Nephron progenitor cell (in vitro differentiated cells): Measurements from ENCODE around the gene PCDHGA6.
A peak's percentile ranks its signal among the peaks of the same experiment; 100 is the strongest.
"Not testable (repeated sequence)": the region's sequence is repeated elsewhere in the genome, so short reads cannot be mapped to it uniquely, and the experiment has no call there.

Source experiments
- DNase-seq: peaks from one replicate; pipeline ENCODE4 v3.0.0; 2021
- H3K27ac Mint-ChIP-seq: 2 replicates; pipeline ENCODE4 v1.8.0; 2021; ENCODE audit warnings: mild to moderate bottlenecking, moderate library complexity, mixed read lengths
- H3K27me3 Mint-ChIP-seq: 2 replicates; pipeline ENCODE4 v1.8.0; 2021; ENCODE audit warnings: mild to moderate bottlenecking, low read depth, mixed read lengths; ENCODE audit not compliant: poor library complexity
- H3K36me3 Mint-ChIP-seq: 2 replicates; pipeline ENCODE4 v1.8.0; 2021; ENCODE audit warnings: low read depth, mixed read lengths
- H3K4me1 Mint-ChIP-seq: 2 replicates; pipeline ENCODE4 v1.8.0; 2021; ENCODE audit warnings: mixed read lengths
- H3K4me3 Mint-ChIP-seq: 2 replicates; pipeline ENCODE4 v1.8.0; 2021; ENCODE audit warnings: mild to moderate bottlenecking, moderate library complexity, mixed read lengths
- H3K9me3 Mint-ChIP-seq: 2 replicates; pipeline ENCODE4 v1.8.0; 2021; ENCODE audit warnings: mild to moderate bottlenecking, moderate library complexity, mixed read lengths
- TF ChIP-seq, protein P1 (sequence below): fragments of 200-600 bp; sonication (generic); IDR thresholded peaks from 2 replicates; pipeline ENCODE4 v1.5.0; 2021; ENCODE audit warnings: antibody characterized with exemption

PCDHGA6 gene

DNA sequence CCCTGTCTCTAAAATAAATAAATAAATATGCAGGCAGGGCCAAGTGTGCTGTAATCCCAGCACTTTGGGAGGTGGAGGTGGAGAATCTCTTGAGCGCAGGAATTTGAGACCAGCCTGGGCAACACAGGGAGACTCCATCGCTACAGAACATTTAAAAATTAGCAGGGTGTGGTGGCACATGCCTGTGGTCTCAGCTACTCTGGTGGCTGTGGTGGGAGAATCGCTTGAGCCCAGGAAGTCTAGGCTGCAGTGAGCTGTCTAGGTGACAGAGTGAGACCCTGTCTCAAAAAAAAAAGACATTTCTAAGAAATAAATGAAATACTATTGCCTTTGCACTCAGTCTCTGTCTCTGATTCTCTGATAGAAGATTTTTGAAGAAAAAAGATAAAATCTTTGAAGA lies 37.9 kb downstream of the PCDHGA6 start:
- no peak overlapping the region for H3K27ac Mint-ChIP-seq
- H3K36me3 Mint-ChIP-seq = peaks cover 95% of the 10 kb centered on the region

DNA sequence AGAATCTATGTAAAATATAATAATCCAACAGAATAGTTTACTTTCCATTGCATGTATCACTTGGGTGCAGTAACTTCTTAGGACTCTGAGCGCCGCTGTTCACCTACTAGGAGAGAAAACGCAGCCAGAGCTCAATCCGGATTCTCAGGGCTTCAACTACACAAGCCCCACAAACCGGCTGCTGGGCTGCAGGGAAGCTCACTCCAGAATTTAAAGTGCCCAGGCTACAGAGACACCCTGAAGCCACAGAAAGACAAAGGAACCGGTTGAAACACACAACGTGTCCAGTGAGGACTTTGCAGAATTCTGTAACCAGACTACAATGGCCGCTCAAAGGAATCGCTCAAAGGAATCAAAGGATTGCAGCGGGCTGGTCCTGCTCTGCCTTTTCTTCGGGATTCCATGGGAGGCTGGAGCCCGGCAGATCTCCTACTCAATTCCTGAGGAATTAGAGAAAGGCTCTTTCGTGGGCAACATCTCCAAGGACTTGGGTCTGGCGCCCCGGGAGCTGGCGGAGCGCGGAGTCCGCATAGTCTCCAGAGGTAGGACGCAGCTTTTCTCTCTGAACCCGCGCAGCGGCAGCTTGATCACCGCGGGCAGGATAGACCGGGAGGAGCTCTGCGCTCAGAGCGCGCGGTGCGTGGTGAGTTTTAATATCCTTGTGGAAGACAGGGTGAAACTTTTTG lies 39.3 kb downstream of the PCDHGA6 start, which contains the start of gene PCDHGA10:
Gene PCDHGA10 (plus strand): TSS at position 134 of the 686 bp plus-strand sequence. CDS start 189 bp downstream, at position 323.
- Mint-ChIP-seq H3K36me3 (peaks cover 97% of the 10 kb centered on the region), H3K9me3 (peaks cover 99% of the 10 kb centered on the region)
- peak; percentile 45 for DNase-seq

More for the DNA sequence above, 37.9 kb downstream of the PCDHGA6 start:
- DNase-seq = no peak
- H3K4me3 Mint-ChIP-seq = peak overlapping the region; percentile 49
- peaks cover 23% of the 10 kb centered on the region for H3K27me3 Mint-ChIP-seq
- TF ChIP-seq, protein P1, sequence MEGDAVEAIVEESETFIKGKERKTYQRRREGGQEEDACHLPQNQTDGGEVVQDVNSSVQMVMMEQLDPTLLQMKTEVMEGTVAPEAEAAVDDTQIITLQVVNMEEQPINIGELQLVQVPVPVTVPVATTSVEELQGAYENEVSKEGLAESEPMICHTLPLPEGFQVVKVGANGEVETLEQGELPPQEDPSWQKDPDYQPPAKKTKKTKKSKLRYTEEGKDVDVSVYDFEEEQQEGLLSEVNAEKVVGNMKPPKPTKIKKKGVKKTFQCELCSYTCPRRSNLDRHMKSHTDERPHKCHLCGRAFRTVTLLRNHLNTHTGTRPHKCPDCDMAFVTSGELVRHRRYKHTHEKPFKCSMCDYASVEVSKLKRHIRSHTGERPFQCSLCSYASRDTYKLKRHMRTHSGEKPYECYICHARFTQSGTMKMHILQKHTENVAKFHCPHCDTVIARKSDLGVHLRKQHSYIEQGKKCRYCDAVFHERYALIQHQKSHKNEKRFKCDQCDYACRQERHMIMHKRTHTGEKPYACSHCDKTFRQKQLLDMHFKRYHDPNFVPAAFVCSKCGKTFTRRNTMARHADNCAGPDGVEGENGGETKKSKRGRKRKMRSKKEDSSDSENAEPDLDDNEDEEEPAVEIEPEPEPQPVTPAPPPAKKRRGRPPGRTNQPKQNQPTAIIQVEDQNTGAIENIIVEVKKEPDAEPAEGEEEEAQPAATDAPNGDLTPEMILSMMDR = no peak
- H3K9me3 Mint-ChIP-seq = peaks cover 100% of the 10 kb centered on the region
- peaks cover 23% of the 10 kb centered on the region for H3K4me1 Mint-ChIP-seq

DNA sequence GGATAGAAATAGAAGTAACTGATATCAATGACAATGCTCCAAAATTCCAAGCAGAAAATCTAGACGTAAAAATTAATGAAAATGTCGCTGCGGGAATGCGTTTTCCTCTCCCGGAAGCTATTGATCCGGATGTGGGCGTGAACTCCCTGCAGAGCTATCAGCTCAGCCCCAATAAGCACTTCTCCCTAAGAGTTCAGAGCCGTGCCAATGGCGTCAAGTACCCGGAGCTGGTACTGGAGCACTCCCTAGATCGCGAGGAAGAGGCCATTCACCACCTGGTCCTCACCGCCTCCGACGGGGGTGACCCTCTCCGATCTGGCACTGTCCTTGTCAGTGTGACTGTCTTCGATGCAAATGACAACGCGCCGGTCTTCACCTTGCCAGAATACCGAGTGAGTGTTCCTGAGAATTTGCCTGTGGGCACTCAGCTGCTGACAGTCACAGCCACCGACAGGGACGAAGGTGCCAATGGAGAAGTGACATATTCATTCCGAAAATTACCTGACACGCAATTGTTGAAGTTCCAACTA lies 39.9 kb downstream of the PCDHGA6 start:
- peak overlapping the region; percentile 81 for H3K27ac Mint-ChIP-seq
- H3K9me3 Mint-ChIP-seq = peaks cover 99% of the 10 kb centered on the region
- peaks cover 23% of the 10 kb centered on the region for H3K4me1 Mint-ChIP-seq
- H3K27me3 Mint-ChIP-seq = peaks cover 30% of the 10 kb centered on the region
- TF ChIP-seq, protein P1 = no peak
- DNase-seq = no peak
- H3K36me3 Mint-ChIP-seq = peaks cover 97% of the 10 kb centered on the region
- peak overlapping the region; percentile 88 for H3K4me3 Mint-ChIP-seq

More for the DNA sequence above, 39.3 kb downstream of the PCDHGA6 start, which contains the start of gene PCDHGA10:
- TF ChIP-seq, protein P1 = peak; percentile 56
- Mint-ChIP-seq H3K4me1 (peaks cover 26% of the 10 kb centered on the region), H3K4me3 (peak within 1 kb of the TSS; percentile 88), H3K27me3 (peaks cover 26% of the 10 kb centered on the region), H3K27ac (peak within 1 kb of the TSS; percentile 81)

DNA sequence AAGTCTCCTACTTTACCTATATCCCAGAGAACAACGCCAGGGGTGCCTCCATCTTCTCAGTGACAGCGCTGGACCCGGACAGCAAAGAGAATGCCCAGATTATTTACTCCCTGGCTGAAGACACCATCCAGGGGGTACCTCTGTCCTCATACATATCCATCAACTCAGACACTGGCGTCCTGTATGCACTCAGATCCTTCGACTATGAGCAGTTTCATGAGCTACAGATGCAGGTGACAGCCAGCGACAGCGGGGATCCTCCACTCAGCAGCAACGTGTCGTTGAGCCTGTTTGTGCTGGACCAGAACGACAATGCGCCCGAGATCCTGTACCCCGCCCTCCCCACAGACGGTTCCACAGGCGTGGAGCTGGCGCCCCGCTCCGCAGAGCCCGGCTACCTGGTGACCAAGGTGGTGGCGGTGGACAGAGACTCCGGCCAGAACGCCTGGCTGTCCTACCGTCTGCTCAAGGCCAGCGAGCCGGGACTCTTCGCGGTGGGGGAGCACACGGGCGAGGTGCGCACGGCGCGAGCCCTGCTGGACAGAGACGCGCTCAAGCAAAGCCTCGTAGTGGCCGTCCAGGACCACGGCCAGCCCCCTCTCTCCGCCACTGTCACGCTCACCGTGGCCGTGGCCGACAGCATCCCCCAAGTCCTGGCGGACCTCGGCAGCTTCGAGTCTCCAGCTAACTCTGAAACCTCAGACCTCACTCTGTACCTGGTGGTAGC lies 41.0 kb downstream of the PCDHGA6 start:
- peaks cover 99% of the 10 kb centered on the region for H3K9me3 Mint-ChIP-seq
- not testable (repeated sequence) for H3K27ac Mint-ChIP-seq, DNase-seq
- H3K4me1 Mint-ChIP-seq = peaks cover 17% of the 10 kb centered on the region
- peaks cover 25% of the 10 kb centered on the region for H3K27me3 Mint-ChIP-seq
- peak overlapping the region; percentile 39 for H3K4me3 Mint-ChIP-seq
- H3K36me3 Mint-ChIP-seq = peaks cover 97% of the 10 kb centered on the region

DNA sequence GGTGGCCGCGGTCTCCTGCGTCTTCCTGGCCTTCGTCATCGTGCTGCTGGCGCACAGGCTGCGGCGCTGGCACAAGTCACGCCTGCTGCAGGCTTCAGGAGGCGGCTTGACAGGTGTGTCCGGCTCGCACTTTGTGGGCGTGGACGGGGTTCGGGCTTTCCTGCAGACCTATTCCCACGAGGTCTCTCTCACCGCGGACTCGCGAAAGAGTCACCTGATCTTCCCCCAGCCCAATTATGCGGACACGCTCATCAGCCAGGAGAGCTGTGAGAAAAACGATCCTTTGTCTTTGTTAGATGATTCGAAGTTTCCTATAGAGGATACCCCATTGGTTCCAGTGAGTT lies 41.6 kb downstream of the PCDHGA6 start:
- Mint-ChIP-seq H3K27me3 (peaks cover 25% of the 10 kb centered on the region), H3K4me1 (peaks cover 16% of the 10 kb centered on the region), H3K9me3 (peaks cover 99% of the 10 kb centered on the region), H3K36me3 (peaks cover 97% of the 10 kb centered on the region), H3K4me3 (peak overlapping the region; percentile 25)
- H3K27ac Mint-ChIP-seq, DNase-seq: not testable (repeated sequence)

DNA sequence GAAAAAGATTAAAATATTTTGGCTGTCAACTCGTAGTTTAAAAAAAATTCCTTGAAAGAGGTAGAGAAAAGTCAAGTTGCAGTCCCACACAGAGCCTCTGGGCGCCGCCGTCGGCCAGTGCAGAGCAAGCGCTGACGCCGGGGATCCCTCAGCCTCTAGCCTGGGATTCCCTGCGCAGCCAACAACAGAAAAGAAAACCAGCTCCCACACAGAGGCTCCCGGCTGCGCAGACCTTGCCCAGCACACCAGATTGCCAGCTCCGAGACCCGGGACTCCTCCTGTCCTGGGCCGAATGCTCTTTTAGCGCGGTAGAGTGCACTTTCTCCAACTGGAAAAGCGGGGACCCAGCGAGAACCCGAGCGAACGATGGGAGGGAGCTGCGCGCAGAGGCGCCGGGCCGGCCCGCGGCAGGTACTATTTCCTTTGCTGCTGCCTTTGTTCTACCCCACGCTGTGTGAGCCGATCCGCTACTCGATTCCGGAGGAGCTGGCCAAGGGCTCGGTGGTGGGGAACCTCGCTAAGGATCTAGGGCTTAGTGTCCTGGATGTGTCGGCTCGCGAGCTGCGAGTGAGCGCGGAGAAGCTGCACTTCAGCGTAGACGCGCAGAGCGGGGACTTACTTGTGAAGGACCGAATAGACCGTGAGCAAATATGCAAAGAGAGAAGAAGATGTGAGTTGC lies 43.9 kb downstream of the PCDHGA6 start, which contains the start of gene PCDHGB7:
Gene PCDHGB7 (plus strand): TSS at position 184 of the 679 bp plus-strand sequence. CDS start 183 bp downstream, at position 367.
- peaks cover 30% of the 10 kb centered on the region for H3K27me3 Mint-ChIP-seq
- TF ChIP-seq, protein P1 = peak; percentile 45
- peak within 1 kb of the TSS; percentile 92 for H3K27ac Mint-ChIP-seq
- H3K4me1 Mint-ChIP-seq = peaks cover 13% of the 10 kb centered on the region
- peak; percentile 46 for DNase-seq
- H3K9me3 Mint-ChIP-seq = peaks cover 99% of the 10 kb centered on the region
- peak within 1 kb of the TSS; percentile 80 for H3K4me3 Mint-ChIP-seq
- peaks cover 98% of the 10 kb centered on the region for H3K36me3 Mint-ChIP-seq
